ENCODE results near the gene DTHD1. TPM values are rescaled to one million over a fixed set of nuclear protein-coding genes. Genes with fewer than 3 reads are reported as not detected.

DTHD1 gene
- total RNA-seq, 2 donors from 2014 or later, result not detected

DNA sequence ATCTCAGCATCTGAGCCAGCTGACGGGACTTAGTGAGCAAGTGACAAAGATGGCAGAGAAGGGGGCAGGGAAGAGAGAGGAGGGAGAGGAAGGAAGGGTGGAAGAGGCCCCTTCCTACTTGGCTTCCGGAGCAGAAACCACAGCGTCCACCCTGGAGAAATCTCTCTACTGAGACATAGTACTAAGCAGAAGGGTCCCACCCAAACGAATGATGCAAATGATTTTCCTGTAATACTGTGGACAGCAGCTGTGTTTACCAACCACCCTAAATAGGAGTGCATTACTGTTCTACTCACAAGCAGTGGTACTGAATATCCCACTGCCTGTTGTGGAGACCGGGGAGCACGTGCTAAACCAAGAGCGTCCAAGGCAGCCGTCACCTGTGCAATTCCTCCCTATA lies 29.4 kb downstream of the DTHD1 start:
- Mint-ChIP-seq H3K36me3 (ENCODE audit: low read depth) (no peaks in the 10 kb centered on the region), H3K9me3 (no peaks in the 10 kb centered on the region), H3K27ac (no peak overlapping the region), H3K27me3 (ENCODE audit: insufficient read depth) (no peaks in the 10 kb centered on the region), H3K4me1 (no peaks in the 10 kb centered on the region), H3K4me3 (no peak overlapping the region)
- H3K4me1 ChIP-seq (ENCODE audit: control insufficient read depth, insufficient read depth, low read length), result no peaks in the 10 kb centered on the region
- no peaks in the 10 kb centered on the region for H3K36me3 ChIP-seq (ENCODE audit: control insufficient read depth, insufficient read depth, low read length)
- 86 to 100% methylated on average over 4 to 8 of the region's 8 CpGs for WGBS, 2 experiments (ENCODE audit: insufficient coverage in 1 of 2, insufficient read length in 1 of 2)
- H3K9ac ChIP-seq (ENCODE audit: extremely low read depth, low read length, poor library complexity, severe bottlenecking), result no peak overlapping the region
- H3K27ac ChIP-seq (ENCODE audit: low read depth, low read length), result no peak overlapping the region
- TF ChIP-seq, protein P1, sequence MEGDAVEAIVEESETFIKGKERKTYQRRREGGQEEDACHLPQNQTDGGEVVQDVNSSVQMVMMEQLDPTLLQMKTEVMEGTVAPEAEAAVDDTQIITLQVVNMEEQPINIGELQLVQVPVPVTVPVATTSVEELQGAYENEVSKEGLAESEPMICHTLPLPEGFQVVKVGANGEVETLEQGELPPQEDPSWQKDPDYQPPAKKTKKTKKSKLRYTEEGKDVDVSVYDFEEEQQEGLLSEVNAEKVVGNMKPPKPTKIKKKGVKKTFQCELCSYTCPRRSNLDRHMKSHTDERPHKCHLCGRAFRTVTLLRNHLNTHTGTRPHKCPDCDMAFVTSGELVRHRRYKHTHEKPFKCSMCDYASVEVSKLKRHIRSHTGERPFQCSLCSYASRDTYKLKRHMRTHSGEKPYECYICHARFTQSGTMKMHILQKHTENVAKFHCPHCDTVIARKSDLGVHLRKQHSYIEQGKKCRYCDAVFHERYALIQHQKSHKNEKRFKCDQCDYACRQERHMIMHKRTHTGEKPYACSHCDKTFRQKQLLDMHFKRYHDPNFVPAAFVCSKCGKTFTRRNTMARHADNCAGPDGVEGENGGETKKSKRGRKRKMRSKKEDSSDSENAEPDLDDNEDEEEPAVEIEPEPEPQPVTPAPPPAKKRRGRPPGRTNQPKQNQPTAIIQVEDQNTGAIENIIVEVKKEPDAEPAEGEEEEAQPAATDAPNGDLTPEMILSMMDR (conservative IDR thresholded peaks at IDR 0.05), result no peak
- no peaks in the 10 kb centered on the region for H3K27me3 ChIP-seq (ENCODE audit: control insufficient read depth, insufficient read depth, low read length, poor library complexity, severe bottlenecking)
- H3K9me3 ChIP-seq (ENCODE audit: control insufficient read depth, low read length), result no peaks in the 10 kb centered on the region
- DNase-seq, result no peak
- H3K4me3 ChIP-seq (ENCODE audit: low read length), result no peak overlapping the region

DNA sequence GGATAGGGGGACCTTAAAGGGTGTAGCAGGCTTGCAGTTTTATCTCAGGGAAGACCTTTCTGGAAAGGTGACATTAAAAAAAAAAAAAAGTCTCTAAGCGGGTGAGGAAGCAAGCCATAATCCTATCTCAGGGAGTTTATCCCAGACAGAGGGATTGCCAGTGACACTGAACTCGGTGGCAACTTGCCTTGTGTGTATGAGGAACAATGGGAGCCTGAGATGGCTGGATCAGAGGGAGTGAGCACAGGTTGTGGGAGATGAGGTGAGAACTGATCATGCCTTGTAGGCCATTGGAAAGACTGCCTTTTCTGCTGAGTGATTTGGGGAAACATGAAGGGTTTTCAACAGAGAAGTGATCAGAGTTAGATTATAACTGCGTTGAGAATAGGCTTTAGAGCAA lies 31.1 kb downstream of the DTHD1 start:
- Mint-ChIP-seq H3K27me3 (ENCODE audit: insufficient read depth) (no peaks in the 10 kb centered on the region), H3K36me3 (ENCODE audit: low read depth) (no peaks in the 10 kb centered on the region), H3K4me3 (no peak overlapping the region), H3K27ac (no peak overlapping the region), H3K9me3 (no peaks in the 10 kb centered on the region), H3K4me1 (no peaks in the 10 kb centered on the region)
- Histone ChIP-seq H3K4me1 (ENCODE audit: control insufficient read depth, insufficient read depth, low read length) (no peaks in the 10 kb centered on the region), H3K9me3 (ENCODE audit: control insufficient read depth, low read length) (no peaks in the 10 kb centered on the region), H3K9ac (ENCODE audit: extremely low read depth, low read length, poor library complexity, severe bottlenecking) (no peak overlapping the region), H3K4me3 (ENCODE audit: low read length) (no peak overlapping the region), H3K27me3 (ENCODE audit: control insufficient read depth, insufficient read depth, low read length, poor library complexity, severe bottlenecking) (no peaks in the 10 kb centered on the region), H3K27ac (ENCODE audit: low read depth, low read length) (no peak overlapping the region), H3K36me3 (ENCODE audit: control insufficient read depth, insufficient read depth, low read length) (no peaks in the 10 kb centered on the region)
- 84 to 100% methylated on average over 3 of the region's 3 CpGs for WGBS, 2 experiments (ENCODE audit: insufficient coverage in 1 of 2, insufficient read length in 1 of 2)
- TF ChIP-seq, protein P1 (conservative IDR thresholded peaks at IDR 0.05), result no peak
- no peak for DNase-seq

DNA sequence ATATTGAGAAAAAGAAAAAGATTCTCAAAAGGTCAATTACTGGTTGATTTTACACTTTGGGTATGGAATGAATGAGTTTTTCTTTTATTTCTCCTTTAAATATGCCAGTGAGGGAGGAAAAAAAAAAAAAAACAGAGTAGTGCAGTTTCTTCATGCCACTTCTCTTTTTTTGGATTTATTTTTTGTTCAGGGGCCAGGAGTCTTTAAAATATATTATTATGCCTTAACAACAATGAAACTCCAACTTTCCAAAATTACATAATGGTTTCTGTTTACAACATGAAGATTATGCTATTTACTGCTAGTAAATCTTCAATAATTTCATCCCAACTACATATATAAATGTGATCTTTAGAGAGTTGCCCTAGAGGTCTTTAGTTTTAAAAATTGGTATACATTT lies 31.9 kb downstream of the DTHD1 start:
- H3K36me3 Mint-ChIP-seq (ENCODE audit: low read depth), result no peaks in the 10 kb centered on the region
- H3K4me1 Mint-ChIP-seq, result no peaks in the 10 kb centered on the region
- H3K27me3 ChIP-seq (ENCODE audit: control insufficient read depth, insufficient read depth, low read length, poor library complexity, severe bottlenecking), result no peaks in the 10 kb centered on the region
- no peak overlapping the region for H3K27ac ChIP-seq (ENCODE audit: low read depth, low read length)
- no peak overlapping the region for H3K4me3 Mint-ChIP-seq
- no peaks in the 10 kb centered on the region for H3K9me3 Mint-ChIP-seq
- H3K9ac ChIP-seq (ENCODE audit: extremely low read depth, low read length, poor library complexity, severe bottlenecking), result no peak overlapping the region
- H3K9me3 ChIP-seq (ENCODE audit: control insufficient read depth, low read length), result no peaks in the 10 kb centered on the region
- no peak overlapping the region for H3K4me3 ChIP-seq (ENCODE audit: low read length)
- TF ChIP-seq, protein P1 (conservative IDR thresholded peaks at IDR 0.05), result no peak
- DNase-seq, result no peak
- no peaks in the 10 kb centered on the region for H3K27me3 Mint-ChIP-seq (ENCODE audit: insufficient read depth)
- H3K27ac Mint-ChIP-seq, result no peak overlapping the region
- H3K4me1 ChIP-seq (ENCODE audit: control insufficient read depth, insufficient read depth, low read length), result no peaks in the 10 kb centered on the region
- H3K36me3 ChIP-seq (ENCODE audit: control insufficient read depth, insufficient read depth, low read length), result no peaks in the 10 kb centered on the region
